MG63 (cell line): ENCODE measurements around the gene ACRBP. TPM values are rescaled to one million over a fixed set of nuclear protein-coding genes. Genes with fewer than 3 reads are reported as not detected.

Source experiments
- DNase-seq: peaks from one replicate; pipeline ENCODE4 v3.0.0-alpha.2; 2020
- H3K27me3 ChIP-seq: fragments of 250-450 bp; sonication (Bioruptor Pico); 2 replicates; pipeline ENCODE4 v1.5.1; 2020; ENCODE audit warnings: mild to moderate bottlenecking, moderate library complexity
- H3K36me3 ChIP-seq: fragments of 250-450 bp; sonication (Bioruptor Pico); 2 replicates; pipeline ENCODE4 v1.5.1; 2020; ENCODE audit warnings: mild to moderate bottlenecking, moderate library complexity
- H3K4me3 ChIP-seq: fragments of 250-450 bp; sonication (Bioruptor Pico); 2 replicates; pipeline ENCODE4 v1.5.1; 2020; ENCODE audit warnings: mild to moderate bottlenecking, moderate library complexity
- H3K9me3 ChIP-seq: fragments of 250-450 bp; sonication (Bioruptor Pico); 2 replicates; pipeline ENCODE4 v1.5.1; 2020; ENCODE audit warnings: mild to moderate bottlenecking, moderate library complexity
- total RNA-seq: library from RNA; depleted of rRNA; stranded (reverse); fragments of >200 nt; shearing (Covaris generic); gene quantifications from 2 replicates; pipeline ENCODE4 v1.2.3, GENCODE V29; 2014; ENCODE audit warnings: low replicate concordance

Gene ACRBP
- total RNA-seq, 1 experiment from 2014 or later, result not detected

DNA sequence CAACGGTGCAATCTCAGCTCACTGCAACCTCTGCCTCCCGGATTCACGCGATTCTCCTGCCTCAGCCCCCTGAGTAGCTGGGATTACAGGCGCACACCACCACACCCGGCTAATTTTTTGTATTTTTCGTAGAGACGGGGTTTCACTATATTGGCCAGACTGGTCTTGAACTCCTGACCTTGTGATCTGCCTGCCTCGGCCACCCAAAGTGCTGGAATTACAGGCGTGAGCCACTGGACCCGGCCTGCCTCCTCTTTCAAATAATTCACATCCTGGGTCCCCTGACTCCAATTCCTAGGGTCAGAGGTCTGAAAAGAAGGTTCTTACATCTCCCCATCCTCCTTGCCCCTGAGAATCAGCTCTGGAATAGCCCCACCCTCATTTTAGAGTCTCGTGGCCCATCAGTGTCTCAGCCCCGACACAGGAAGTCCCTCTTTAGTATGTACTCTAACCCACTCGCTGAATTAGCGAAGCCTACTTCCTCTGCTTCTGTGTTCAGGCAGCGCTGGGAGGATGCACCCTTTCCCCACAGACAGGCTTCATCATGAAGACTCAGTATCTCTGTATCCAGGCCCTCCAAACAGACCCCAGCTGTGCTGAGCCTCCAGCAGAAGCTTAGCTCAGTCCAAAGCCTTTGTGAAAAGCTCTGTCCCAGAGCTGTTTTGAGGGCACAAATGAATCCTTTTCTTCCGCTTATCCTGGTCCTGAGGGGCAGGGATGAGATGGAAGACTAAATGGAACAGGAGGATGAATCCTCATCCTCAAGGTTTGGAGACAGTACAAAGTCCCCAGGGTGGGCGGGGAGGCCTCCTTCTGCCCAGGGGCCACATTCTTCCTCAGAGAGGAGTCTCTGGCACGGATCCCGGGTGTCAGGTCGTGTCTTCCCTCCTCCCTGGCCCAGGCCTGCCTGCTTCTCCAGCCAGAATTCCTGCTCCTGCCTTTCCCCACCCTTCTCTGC is 14.9 kb downstream of the ACRBP start:
- H3K4me3 ChIP-seq, result no peak overlapping the region
- peak; percentile 17 for DNase-seq
- no peaks in the 10 kb centered on the region for H3K36me3 ChIP-seq
- H3K27me3 ChIP-seq, result no peaks in the 10 kb centered on the region
- no peaks in the 10 kb centered on the region for H3K9me3 ChIP-seq

DNA sequence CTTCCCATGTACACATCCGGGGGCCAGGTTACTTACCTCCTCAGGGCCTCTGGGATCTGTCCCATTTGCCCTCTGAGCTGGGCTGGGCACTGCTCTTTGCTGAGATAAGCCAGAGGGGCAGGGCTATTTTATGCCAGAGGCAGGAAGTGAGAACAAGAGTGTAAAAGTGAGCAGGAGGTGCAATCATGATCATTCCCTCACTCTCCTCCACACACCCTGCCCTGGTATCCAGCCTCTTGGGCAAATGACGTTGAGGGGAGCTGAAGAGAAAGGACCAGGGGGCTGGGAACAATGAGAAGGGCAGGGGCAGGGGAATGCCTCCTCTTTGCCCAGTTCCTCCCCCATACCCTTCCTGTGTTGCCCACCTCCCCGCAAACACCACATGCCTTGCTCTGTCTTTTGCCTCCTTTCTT is 15.7 kb downstream of the ACRBP start:
- H3K36me3 ChIP-seq, result no peaks in the 10 kb centered on the region
- H3K4me3 ChIP-seq, result no peak overlapping the region
- no peak for DNase-seq
- H3K27me3 ChIP-seq, result no peaks in the 10 kb centered on the region
- no peaks in the 10 kb centered on the region for H3K9me3 ChIP-seq

DNA sequence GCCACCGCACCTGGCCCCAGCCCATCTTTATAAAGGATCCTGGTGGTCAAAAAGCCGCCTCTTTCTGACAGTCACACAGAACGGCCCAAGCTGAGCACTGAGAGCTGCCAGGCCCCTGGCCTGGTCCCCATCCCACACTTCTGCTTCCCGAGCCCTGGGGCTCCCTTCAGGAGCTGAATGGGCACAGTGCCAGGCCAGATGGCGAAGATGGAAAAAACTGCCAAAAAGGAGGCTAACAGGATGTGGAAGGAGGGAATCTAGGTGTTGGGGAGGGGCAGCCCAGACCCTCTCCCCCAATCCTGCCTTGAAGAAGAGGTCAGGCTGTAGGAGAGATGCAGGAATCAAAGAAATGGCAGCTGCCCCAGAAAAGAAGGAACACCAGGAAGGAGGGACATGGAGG is 16.5 kb downstream of the ACRBP start:
- no peak for DNase-seq
- Histone ChIP-seq H3K36me3 (no peaks in the 10 kb centered on the region), H3K4me3 (no peak overlapping the region), H3K27me3 (no peaks in the 10 kb centered on the region), H3K9me3 (no peaks in the 10 kb centered on the region)

GRCh38 chr12:6627616-6628015 is 19.6 kb downstream of the ACRBP start:
- H3K36me3 ChIP-seq, result no peaks in the 10 kb centered on the region
- H3K27me3 ChIP-seq, result no peaks in the 10 kb centered on the region
- no peak for DNase-seq
- H3K4me3 ChIP-seq, result no peak overlapping the region
- H3K9me3 ChIP-seq, result no peaks in the 10 kb centered on the region

DNA sequence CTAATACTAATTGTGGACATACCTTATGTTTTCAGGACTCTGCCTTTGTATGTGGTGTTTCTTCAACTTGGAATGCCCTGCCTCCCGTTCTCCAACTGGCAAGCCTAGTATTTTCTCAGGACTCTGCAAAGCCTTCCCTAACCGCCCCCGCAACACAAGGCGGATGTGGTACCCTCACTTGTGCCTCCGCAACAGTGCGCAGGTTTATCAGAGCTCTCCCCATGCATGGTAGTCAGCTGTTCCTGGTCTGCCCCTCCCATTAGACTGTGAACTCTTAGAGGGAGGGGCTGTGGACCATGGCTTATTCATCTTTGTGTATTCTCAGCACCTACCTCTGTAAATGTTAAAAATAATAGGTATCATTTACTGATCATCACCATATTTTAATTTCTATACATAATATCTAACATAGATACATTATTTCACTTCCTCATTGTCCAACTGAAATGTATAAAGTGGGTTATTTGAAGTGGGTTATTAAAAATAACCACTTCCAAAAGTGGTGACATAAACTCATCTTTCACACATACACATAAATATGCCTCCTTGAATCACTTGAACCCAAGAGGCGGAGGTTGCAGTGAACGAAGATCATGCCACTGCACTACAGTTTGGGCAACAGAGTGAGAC is 20.5 kb downstream of the ACRBP start:
- DNase-seq, result no peak
- H3K4me3 ChIP-seq, result no peak overlapping the region
- no peaks in the 10 kb centered on the region for H3K9me3 ChIP-seq
- H3K27me3 ChIP-seq, result no peaks in the 10 kb centered on the region
- no peaks in the 10 kb centered on the region for H3K36me3 ChIP-seq

DNA sequence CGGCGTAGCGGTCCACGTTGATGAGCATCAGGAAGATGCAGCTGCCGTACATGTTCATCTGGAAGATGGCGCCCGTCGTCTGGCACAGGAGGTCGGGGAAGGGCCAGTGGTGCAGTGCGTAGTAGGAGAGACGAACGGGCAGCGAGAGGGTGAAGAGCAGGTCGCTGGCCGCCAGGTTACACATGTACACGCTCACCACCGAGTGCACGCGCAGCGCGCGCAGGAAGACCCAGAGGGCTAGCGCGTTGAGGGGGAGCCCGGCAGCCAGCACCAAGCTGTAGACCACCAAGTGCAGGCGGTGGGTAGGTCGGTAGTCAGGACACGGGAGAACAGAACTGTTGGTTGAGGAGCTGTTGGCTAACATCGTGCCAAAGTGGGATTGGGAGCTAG is 26.4 kb downstream of the ACRBP start:
- no peaks in the 10 kb centered on the region for H3K9me3 ChIP-seq
- no peaks in the 10 kb centered on the region for H3K36me3 ChIP-seq
- no peak overlapping the region for H3K4me3 ChIP-seq
- H3K27me3 ChIP-seq, result no peaks in the 10 kb centered on the region
- no peak for DNase-seq

DNA sequence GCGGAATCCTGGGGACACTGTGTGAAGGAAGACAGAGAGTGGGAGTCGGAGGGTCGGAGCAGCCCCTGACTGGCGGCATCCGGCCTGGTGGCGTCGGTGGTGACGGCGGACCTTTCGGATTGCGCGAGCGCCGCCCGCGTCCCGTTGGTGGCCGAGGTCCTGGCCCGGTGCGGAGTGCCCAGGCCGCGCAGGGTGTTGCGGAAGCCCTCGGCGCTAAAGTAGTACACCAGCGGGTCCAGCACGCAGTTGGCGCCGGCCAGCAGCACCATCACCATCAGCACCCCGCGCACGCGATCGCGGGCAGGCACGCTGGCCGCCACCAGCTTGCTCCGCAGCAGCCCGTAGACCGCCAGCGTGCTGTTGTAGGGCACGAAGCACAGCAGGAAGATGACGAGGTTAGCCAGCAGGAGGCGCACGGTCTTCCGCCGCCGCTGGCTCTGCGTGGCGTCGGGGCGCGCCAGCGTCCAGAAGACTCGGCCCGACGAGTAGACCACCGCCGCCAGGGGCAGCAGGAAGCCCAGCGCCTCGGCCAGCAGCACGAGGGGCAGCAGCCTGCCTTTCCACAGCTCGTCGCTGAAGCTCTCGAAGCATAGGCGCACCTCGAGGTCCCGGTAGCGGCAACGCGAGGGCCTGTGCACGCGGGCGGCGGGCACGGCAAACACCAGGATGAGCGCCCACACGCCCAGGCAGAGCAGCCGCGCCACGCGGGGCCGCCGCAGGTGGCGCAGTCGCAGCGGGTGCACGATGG is 26.9 kb downstream of the ACRBP start:
- no peak for DNase-seq
- H3K27me3 ChIP-seq, result no peaks in the 10 kb centered on the region
- H3K9me3 ChIP-seq, result no peaks in the 10 kb centered on the region
- H3K36me3 ChIP-seq, result no peaks in the 10 kb centered on the region
- H3K4me3 ChIP-seq, result no peak overlapping the region

GRCh38 chr12:6618483-6619225 is 28.6 kb downstream of the ACRBP start:
- Histone ChIP-seq H3K4me3 (no peak overlapping the region), H3K27me3 (no peaks in the 10 kb centered on the region), H3K36me3 (no peaks in the 10 kb centered on the region), H3K9me3 (no peaks in the 10 kb centered on the region)
- DNase-seq, result no peak

- no peaks in the 10 kb centered on the region for H3K36me3 ChIP-seq
- H3K4me3 ChIP-seq, result no peak overlapping the region
- no peaks in the 10 kb centered on the region for H3K9me3 ChIP-seq
- no peaks in the 10 kb centered on the region for H3K27me3 ChIP-seq
- DNase-seq, result no peak
Observed at GRCh38 chr12:6615802-6616201, 31.4 kb downstream of the ACRBP start.

DNA sequence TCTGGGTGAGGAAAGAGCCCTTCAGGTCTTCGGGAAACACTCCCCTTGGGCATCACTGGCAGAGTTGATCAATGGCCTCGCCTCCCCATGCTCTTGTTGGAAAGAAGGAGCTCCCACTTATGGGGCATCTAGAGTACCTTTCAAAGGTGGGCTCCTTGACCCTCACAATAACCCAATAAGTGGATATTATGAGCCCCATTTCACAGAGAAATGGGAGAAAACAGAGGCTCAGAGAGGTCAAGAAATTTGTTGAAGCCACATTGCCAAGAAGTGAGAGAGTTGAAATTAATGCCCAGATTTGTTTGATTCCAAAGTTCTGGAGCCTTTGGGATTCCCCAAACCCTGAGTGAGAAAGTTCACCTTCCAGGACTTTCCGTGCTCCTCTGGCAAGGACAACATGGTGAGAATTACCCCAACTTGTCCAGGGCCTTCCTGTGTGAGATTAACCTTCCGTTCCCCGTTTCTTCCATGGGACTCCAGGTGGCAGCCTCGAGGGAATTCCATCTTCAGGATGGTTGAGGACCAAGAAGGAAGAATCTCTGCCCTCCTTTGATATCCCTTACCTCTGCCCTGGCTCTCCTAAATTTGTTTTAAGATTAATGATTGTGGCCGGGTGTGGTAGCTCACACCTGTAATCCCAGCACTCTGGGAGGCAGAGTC is 32.6 kb downstream of the ACRBP start:
- Histone ChIP-seq H3K36me3 (no peaks in the 10 kb centered on the region), H3K27me3 (no peaks in the 10 kb centered on the region), H3K9me3 (no peaks in the 10 kb centered on the region), H3K4me3 (0 out of 2 replicates have a peak overlapping the region, but pooled peaks have one; percentile 20)
- DNase-seq, result no peak

- no peaks in the 10 kb centered on the region for H3K36me3 ChIP-seq
- 0 out of 2 replicates have a peak overlapping the region, but pooled peaks have one; percentile 20 for H3K4me3 ChIP-seq
- DNase-seq, result peak; percentile 98
- no peaks in the 10 kb centered on the region for H3K27me3 ChIP-seq
- H3K9me3 ChIP-seq, result no peaks in the 10 kb centered on the region; the same call in 1 of the 2 replicates
Observed at GRCh38 chr12:6613776-6614512, 33.3 kb downstream of the ACRBP start.

DNA sequence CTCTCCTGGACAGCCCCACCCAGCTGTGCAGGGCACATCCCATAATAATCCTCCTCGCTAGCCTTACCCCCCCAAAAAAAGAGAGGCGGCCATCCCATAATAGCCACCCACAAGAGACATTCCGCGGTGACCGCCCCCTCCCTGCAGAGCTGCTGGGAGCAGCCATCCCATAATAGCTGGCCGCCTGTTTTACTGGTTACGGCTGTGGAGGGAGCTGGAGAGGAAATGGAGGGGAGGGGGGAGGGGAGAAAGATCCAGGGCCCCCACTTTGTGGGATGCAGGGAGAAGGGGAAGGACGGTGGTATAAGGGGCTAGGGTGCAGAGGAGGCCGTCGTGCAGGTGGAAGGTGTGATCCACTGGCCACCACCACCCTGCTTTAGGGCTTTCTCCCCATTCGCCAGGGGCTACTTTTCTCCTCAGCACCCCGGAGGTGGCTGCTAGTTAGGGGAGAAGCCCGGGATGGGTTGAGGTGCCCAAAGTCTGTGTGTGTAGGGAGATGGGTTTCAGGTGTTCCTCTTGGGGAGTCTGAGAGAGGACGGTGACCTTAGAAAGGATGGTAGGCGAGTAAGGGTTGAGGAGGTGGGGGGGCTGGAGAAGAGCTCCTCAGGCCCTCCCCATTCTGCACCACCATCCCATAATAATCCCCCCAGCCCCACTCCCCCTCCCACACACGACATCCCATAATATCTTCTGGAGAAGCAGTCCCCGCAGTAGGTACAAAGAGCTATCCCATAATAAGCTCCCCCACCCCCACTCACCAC is 34.0 kb downstream of the ACRBP start:
- peak overlapping the region; percentile 28 for H3K4me3 ChIP-seq
- no peaks in the 10 kb centered on the region; the same call in 1 of the 2 replicates for H3K9me3 ChIP-seq
- H3K36me3 ChIP-seq, result no peaks in the 10 kb centered on the region
- DNase-seq, result peak; percentile 88
- no peaks in the 10 kb centered on the region for H3K27me3 ChIP-seq

DNA sequence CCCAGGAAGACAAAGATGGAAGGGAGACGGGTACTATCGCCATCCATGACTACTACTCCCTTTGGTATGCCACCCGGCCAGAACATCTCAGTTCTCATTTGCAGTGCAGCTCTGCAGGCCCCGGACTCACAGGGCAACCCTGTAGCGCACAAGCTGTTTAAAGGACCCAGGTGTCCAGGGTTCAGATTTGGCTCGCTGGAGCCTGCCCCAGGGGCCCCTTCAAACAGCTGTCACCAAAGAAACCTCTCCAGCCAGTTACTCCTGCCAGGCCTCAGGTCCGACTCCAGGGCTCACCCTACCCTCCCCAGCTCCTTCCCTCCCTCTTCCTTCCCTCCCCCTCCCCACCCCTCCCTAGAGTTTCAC is 34.6 kb downstream of the ACRBP start:
- Histone ChIP-seq H3K4me3 (no peak overlapping the region), H3K36me3 (no peaks in the 10 kb centered on the region), H3K27me3 (no peaks in the 10 kb centered on the region), H3K9me3 (no peaks in the 10 kb centered on the region; the same call in 1 of the 2 replicates)
- no peak for DNase-seq

DNA sequence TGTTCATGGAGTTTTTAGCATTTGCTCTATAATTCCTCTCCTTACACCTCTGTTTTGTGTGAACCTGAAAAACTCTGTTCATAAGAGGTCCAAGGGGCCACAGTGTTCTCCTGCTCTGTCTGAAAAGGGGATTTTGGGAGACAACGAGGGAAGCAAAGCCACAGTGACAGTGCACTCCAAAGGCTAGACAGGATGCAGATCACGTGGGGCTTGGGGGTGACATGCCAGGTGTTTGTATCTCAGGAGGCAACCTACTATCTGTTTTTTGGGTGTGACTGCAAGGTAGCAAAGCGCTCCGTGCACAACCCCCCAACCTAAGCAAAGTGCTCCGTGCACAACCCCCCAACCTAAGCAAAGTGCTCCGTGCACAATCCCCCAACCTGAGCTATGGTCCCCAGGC is 35.0 kb downstream of the ACRBP start:
- DNase-seq, result no peak
- no peaks in the 10 kb centered on the region for H3K27me3 ChIP-seq
- H3K9me3 ChIP-seq, result no peaks in the 10 kb centered on the region; the same call in 1 of the 2 replicates
- H3K4me3 ChIP-seq, result no peak overlapping the region
- no peaks in the 10 kb centered on the region for H3K36me3 ChIP-seq
